ENCODE results near the gene PHEX.

GRCh38 chrX:22110729-22111494 lies 78.8 kb downstream of the PHEX start:
- TF ChIP-seq CTCF (IDR thresholded peaks at IDR 0.05 in 4 of 5, conservative IDR thresholded peaks at IDR 0.05 in 1 of 5), result no peak
- no peak for TF ChIP-seq POLR2A (IDR thresholded peaks at IDR 0.05)

Data from gastrocnemius medialis (tissue), 4 donors.